GM18502 (cell line): Measurements from ENCODE around the gene FOXO4.

Experiments used
- ATAC-seq: cut with Tn5 transposase; IDR thresholded peaks from one replicate; pipeline ENCODE4 v1.9.1; 2021; ENCODE audit warnings: mild to moderate bottlenecking; ENCODE audit not compliant: unreplicated experiment, poor library complexity

The FOXO4 gene

GRCh38 chrX:71098951-71099506 is 3.4 kb downstream of the FOXO4 start:
- ATAC-seq = no peak

GRCh38 chrX:71099736-71100135 is 4.1 kb downstream of the FOXO4 start:
- no peak for ATAC-seq

- no peak for ATAC-seq
Observed at GRCh38 chrX:71100581-71101505, 5.2 kb downstream of the FOXO4 start.

- ATAC-seq = no peak
Observed at GRCh38 chrX:71102292-71102691, 6.6 kb downstream of the FOXO4 start.

- no peak for ATAC-seq
Observed at GRCh38 chrX:71103110-71103983, 7.7 kb downstream of the FOXO4 start.

GRCh38 chrX:71105628-71106027 is 10.0 kb downstream of the FOXO4 start:
- ATAC-seq = no peak

GRCh38 chrX:71106427-71106826 is 10.8 kb downstream of the FOXO4 start, which contains the start of gene CXorf65:
Gene CXorf65 (minus strand): TSS chrX:71106740. CDS start chrX:71106556, 184 bp downstream.
- ATAC-seq = no peak

GRCh38 chrX:71107245-71107644 is 11.6 kb downstream of the FOXO4 start:
- ATAC-seq = no peak

- no peak for ATAC-seq
Observed at GRCh38 chrX:71107762-71108360, 12.2 kb downstream of the FOXO4 start.

- ATAC-seq = no peak
Observed at GRCh38 chrX:71109051-71109450, 13.4 kb downstream of the FOXO4 start.

- ATAC-seq = peak; percentile 89
Observed at GRCh38 chrX:71111141-71111843, 15.6 kb downstream of the FOXO4 start, which contains the start of gene IL2RG. Gene IL2RG (minus strand): TSS chrX:71111577. CDS start chrX:71111539, 38 bp downstream.

GRCh38 chrX:71111921-71112431 is 16.3 kb downstream of the FOXO4 start:
- peak; percentile 29 for ATAC-seq

GRCh38 chrX:71117358-71117757 is 21.7 kb downstream of the FOXO4 start:
- ATAC-seq = no peak

- ATAC-seq = peak; percentile 86
Observed at GRCh38 chrX:71118032-71118984, 22.7 kb downstream of the FOXO4 start, which contains the start of gene MED12. Gene MED12 (plus strand): TSS chrX:71118596. CDS start chrX:71118755, 159 bp downstream.

GRCh38 chrX:71118985-71119535 is 23.4 kb downstream of the FOXO4 start:
- ATAC-seq = no peak

- no peak for ATAC-seq
Observed at GRCh38 chrX:71128166-71128833, 32.6 kb downstream of the FOXO4 start.
